Body of pancreas (tissue), 4 donors: ENCODE measurements around the gene FGF10.

Experiments
- POLR2A ChIP-seq, 3 donors: fragments of 450-650 bp; IDR thresholded peaks; one replicate each; pipeline ENCODE4 v1.6.1; 2016; ENCODE audit warnings: antibody characterized with exemption in 3 of 3, mild to moderate bottlenecking in 2 of 3
- TF ChIP-seq, protein P1 (sequence below), 7 experiments: fragments of 450-650 bp in 4 of 7; fragments of 200-600 bp in 3 of 7; sonication (generic) in 3 of 7; IDR thresholded peaks; one replicate each; pipeline ENCODE4 v1.5.1; 2016 to 2019; ENCODE audit warnings: antibody characterized with exemption in 7 of 7

DNA sequence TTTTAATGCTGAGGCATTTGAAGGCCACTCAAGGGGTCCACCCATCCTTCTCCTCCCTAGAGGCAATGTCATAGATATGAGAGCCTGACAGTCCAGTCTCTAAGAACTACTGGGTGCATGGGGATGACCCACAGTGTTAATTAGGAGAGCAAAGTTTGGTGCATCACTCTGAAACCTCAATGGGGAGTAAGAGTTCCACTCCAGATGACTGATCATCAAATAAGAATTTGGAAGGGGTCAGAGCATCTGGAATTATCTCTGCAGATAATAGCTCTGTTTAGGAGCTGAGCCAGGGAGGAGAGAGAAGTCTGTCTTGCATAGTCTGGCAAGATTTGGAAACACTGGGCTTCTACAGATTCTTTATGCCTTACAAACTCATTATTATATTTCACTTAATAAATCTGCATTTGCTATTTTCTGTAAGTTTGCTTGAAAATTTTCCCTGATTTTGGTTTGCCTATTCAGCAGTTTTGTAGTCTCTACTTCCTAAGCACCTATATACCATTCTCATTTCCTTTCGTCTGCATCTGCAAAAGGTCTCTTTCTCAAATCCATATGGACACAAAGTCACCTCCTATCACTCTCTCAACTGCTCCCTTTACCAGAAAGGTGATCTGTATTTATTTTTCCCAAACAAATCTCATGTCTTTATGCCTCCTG lies 27.7 kb downstream of the FGF10 start:
- TF ChIP-seq, protein P1, sequence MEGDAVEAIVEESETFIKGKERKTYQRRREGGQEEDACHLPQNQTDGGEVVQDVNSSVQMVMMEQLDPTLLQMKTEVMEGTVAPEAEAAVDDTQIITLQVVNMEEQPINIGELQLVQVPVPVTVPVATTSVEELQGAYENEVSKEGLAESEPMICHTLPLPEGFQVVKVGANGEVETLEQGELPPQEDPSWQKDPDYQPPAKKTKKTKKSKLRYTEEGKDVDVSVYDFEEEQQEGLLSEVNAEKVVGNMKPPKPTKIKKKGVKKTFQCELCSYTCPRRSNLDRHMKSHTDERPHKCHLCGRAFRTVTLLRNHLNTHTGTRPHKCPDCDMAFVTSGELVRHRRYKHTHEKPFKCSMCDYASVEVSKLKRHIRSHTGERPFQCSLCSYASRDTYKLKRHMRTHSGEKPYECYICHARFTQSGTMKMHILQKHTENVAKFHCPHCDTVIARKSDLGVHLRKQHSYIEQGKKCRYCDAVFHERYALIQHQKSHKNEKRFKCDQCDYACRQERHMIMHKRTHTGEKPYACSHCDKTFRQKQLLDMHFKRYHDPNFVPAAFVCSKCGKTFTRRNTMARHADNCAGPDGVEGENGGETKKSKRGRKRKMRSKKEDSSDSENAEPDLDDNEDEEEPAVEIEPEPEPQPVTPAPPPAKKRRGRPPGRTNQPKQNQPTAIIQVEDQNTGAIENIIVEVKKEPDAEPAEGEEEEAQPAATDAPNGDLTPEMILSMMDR (IDR thresholded peaks at IDR 0.05) = no peak
- TF ChIP-seq POLR2A (IDR thresholded peaks at IDR 0.05) = no peak
